Liver (tissue), 9 donors: Measurements from ENCODE around the gene SLIT3. TPM values are rescaled to one million over a fixed set of nuclear protein-coding genes. Genes with fewer than 3 reads are reported as not detected.

Experiments
- DNase-seq: peaks from one replicate; pipeline ENCODE4 v3.0.0-alpha.2; 2017; ENCODE audit warnings: low spot score
- H3K27ac ChIP-seq, 2 donors: one replicate each; pipeline ENCODE4 v1.7.0; 2013; ENCODE audit warnings: inconsistent platforms in 2 of 2, low read length in 2 of 2, control low read depth in 1 of 2, low read depth in 1 of 2, mild to moderate bottlenecking in 1 of 2
- H3K27me3 ChIP-seq, 4 donors: one replicate each; pipeline versions ENCODE4 v1.6.1 to v1.7.0; 2013; ENCODE audit warnings: low read length in 3 of 4, inconsistent platforms in 1 of 4, mild to moderate bottlenecking in 1 of 4, moderate library complexity in 1 of 4; ENCODE audit not compliant: control insufficient read depth in 4 of 4, insufficient read depth in 4 of 4
- H3K36me3 ChIP-seq, 4 donors: one replicate each; pipeline versions ENCODE4 v1.6.1 to v1.7.0; 2013; ENCODE audit warnings: low read length in 3 of 4, mild to moderate bottlenecking in 3 of 4, low read depth in 1 of 4, moderate library complexity in 1 of 4; ENCODE audit not compliant: control insufficient read depth in 4 of 4, insufficient read depth in 3 of 4
- H3K4me1 ChIP-seq, 4 donors: one replicate each; pipeline versions ENCODE4 v1.6.1 to v1.7.0; 2013; ENCODE audit warnings: low read length in 3 of 4, mild to moderate bottlenecking in 3 of 4, moderate library complexity in 1 of 4; ENCODE audit not compliant: control insufficient read depth in 4 of 4, insufficient read depth in 4 of 4
- H3K4me3 ChIP-seq, 3 donors: one replicate each; pipeline versions ENCODE4 v1.6.1 to v1.7.0; 2013; ENCODE audit warnings: low read length in 3 of 3, control low read depth in 1 of 3, low read depth in 1 of 3, mild to moderate bottlenecking in 1 of 3
- H3K9ac ChIP-seq, 2 donors: one replicate each; pipeline ENCODE4 v1.7.0; 2013; ENCODE audit warnings: low read length in 2 of 2, mild to moderate bottlenecking in 2 of 2, moderate library complexity in 2 of 2, control low read depth in 1 of 2, low read depth in 1 of 2
- H3K9me3 ChIP-seq, 4 donors: one replicate each; pipeline versions ENCODE4 v1.6.1 to v1.7.0; 2013; ENCODE audit warnings: low read length in 3 of 4; ENCODE audit not compliant: control insufficient read depth in 4 of 4
- EGR1 ChIP-seq, 2 donors: IDR thresholded peaks; 2 replicates each; pipeline ENCODE4 v1.6.1; 2016 to 2018; ENCODE audit warnings: antibody characterized with exemption in 2 of 2, low read depth in 2 of 2
- FOXA1 ChIP-seq: IDR thresholded peaks from 2 replicates; pipeline ENCODE4 v1.6.1; 2016; ENCODE audit warnings: antibody characterized with exemption
- FOXA2 ChIP-seq: IDR thresholded peaks from 2 replicates; pipeline ENCODE4 v1.6.1; 2016; ENCODE audit warnings: antibody characterized with exemption
- GABPA ChIP-seq, 2 donors: IDR thresholded peaks in 1 of 2; conservative IDR thresholded peaks in 1 of 2; 2 replicates each; pipeline ENCODE4 v1.6.1; 2016; ENCODE audit warnings: antibody characterized with exemption in 2 of 2, mild to moderate bottlenecking in 1 of 2, moderate library complexity in 1 of 2
- HNF4A ChIP-seq, 2 donors: conservative IDR thresholded peaks; 2 replicates each; pipeline ENCODE4 v1.6.1; 2016; ENCODE audit warnings: antibody characterized with exemption in 2 of 2, mild to moderate bottlenecking in 2 of 2
- JUND ChIP-seq, 2 donors: IDR thresholded peaks; 2 replicates each; pipeline ENCODE4 v1.6.1; 2016; ENCODE audit warnings: antibody characterized with exemption in 2 of 2
- NR2F2 ChIP-seq: IDR thresholded peaks from 2 replicates; pipeline ENCODE4 v1.6.1; 2016; ENCODE audit warnings: antibody characterized with exemption
- RAD21 ChIP-seq, 2 donors: IDR thresholded peaks; 2 replicates each; pipeline ENCODE4 v1.6.1; 2016; ENCODE audit warnings: antibody characterized with exemption in 2 of 2, mild to moderate bottlenecking in 2 of 2
- RXRA ChIP-seq, 2 donors: IDR thresholded peaks; 2 replicates each; pipeline ENCODE4 v1.6.1; 2017 to 2018; ENCODE audit warnings: antibody characterized with exemption in 2 of 2, mild to moderate bottlenecking in 1 of 2
- SP1 ChIP-seq: IDR thresholded peaks from 2 replicates; pipeline ENCODE4 v1.6.1; 2018; ENCODE audit warnings: antibody characterized with exemption, mild to moderate bottlenecking
- YY1 ChIP-seq: IDR thresholded peaks from 2 replicates; pipeline ENCODE4 v1.6.1; 2016; ENCODE audit warnings: antibody characterized with exemption, mild to moderate bottlenecking
- WGBS: extraction: QIAGEN DNeasy Blood & Tissue Kit; methylation state at CpG from one replicate; pipeline ENCODE4 v1.1.7; 2013; 5-methylcytosine and 5-hydroxymethylcytosine counted together
- polyA plus RNA-seq, 2 donors: library from polyadenylated mRNA; stranded (reverse) in 1 of 2; unstranded in 1 of 2; fragments of 200-250 nt in 1 of 2; fragments of >200 nt in 1 of 2; fragmentation: Nextera tagmentation in 1 of 2; extraction: Ambion mirVana in 1 of 2; gene quantifications; one replicate each; pipeline versions ENCODE4 v1.2.1 to v1.2.3, GENCODE V29; 2013 to 2015
- total RNA-seq, 2 donors: library from RNA; depleted of rRNA; stranded (reverse); fragments of >200 nt; gene quantifications; one replicate each; pipeline ENCODE4 v1.2.3, GENCODE V29; 2014
- TF ChIP-seq, protein P1 (sequence below): IDR thresholded peaks from 2 replicates; pipeline ENCODE4 v1.6.1; 2016; ENCODE audit warnings: antibody characterized with exemption, mild to moderate bottlenecking
- TF ChIP-seq, protein P2 (sequence below): IDR thresholded peaks from 2 replicates; pipeline ENCODE4 v1.6.1; 2016; ENCODE audit warnings: antibody characterized with exemption
- TF ChIP-seq, protein P3 (sequence below): IDR thresholded peaks from 2 replicates; pipeline ENCODE4 v1.6.1; 2016; ENCODE audit warnings: antibody characterized with exemption
- TF ChIP-seq, protein P4 (sequence below): IDR thresholded peaks from 2 replicates; pipeline ENCODE4 v1.6.1; 2016; ENCODE audit warnings: antibody characterized with exemption
- TF ChIP-seq, protein P5 (sequence below): fragments of 150-350 bp; IDR thresholded peaks from 2 replicates; pipeline ENCODE4 v1.5.1; 2017; ENCODE audit warnings: improper control_type of control experiment, low read depth, low read length; ENCODE audit not compliant: missing input control
- donor health status: healthy.
- donor health status: healthy.
- donor health status: healthy.
- donor health status: healthy.
- donor health status: healthy.

Gene SLIT3
- total and polyA plus RNA-seq, 4 donors: 0.61 to 1.3 (median 0.91) TPM

DNA sequence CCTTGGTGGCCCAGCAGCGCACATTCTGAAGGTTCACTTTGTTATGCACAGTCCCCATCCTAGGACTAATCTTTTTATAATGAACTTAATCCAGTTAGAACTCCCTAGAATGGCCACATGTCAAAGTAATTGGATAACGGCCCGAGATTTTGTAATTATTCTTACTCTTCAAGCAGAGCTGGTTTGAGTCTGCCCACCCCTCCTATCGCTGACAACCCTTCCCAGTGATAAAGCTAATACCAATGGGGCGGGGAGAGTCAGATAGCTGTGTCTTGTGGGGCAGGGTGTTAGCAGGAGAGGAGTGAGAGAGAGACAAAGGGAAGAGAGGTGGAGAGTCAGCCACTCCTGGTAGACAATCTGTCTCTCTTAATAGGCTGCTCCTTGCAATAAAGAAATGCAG, 356.9 kb downstream of the SLIT3 start:
- no peaks in the 10 kb centered on the region for H3K36me3 ChIP-seq
- 67% methylated on average over 5 of the region's 5 CpGs for WGBS
- H3K27me3 ChIP-seq: no peaks in the 10 kb centered on the region

DNA sequence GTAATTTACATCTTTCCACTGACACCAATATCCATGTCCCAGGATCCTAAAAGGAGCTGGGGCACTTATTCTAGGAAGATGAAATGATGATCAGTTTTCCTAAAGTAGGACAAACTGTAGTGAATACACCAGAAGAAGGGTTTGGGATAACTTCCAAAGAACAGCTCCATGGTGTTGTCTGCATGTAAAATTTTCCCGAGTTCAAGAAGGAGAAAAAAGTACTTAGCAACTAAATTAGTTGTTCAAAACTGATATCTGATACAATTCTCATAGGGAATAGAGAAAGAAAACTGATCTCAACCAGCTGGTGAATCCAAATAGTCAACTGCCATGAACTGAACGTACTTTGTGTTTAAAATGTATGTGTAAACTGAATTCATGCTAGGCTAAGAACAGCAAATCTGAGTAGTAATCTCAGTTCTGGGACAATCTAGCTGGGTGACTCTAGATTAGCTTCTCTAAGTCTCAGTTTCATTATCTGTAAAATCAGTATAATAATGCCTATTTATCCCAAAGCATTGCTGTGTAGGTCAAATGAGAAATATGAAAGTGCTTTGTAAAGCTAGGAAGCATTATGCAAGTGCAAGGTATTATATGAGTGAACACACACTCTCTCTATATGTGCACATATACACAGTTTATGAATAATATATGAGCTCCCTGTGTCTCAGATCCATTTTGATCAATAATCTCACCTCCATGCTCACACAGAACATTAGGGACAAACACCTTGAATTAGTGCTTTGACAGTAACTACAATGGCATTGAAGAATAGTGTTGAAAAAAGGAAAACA, 357.7 kb downstream of the SLIT3 start:
- H3K27ac ChIP-seq: no peak overlapping the region
- WGBS: 78% methylated on average over 2 of the region's 2 CpGs
- no peak overlapping the region for H3K4me3 ChIP-seq
- H3K4me1 ChIP-seq: no peaks in the 10 kb centered on the region
- no peaks in the 10 kb centered on the region for H3K9me3 ChIP-seq
- no peaks in the 10 kb centered on the region for H3K36me3 ChIP-seq
- TF ChIP-seq, protein P1, sequence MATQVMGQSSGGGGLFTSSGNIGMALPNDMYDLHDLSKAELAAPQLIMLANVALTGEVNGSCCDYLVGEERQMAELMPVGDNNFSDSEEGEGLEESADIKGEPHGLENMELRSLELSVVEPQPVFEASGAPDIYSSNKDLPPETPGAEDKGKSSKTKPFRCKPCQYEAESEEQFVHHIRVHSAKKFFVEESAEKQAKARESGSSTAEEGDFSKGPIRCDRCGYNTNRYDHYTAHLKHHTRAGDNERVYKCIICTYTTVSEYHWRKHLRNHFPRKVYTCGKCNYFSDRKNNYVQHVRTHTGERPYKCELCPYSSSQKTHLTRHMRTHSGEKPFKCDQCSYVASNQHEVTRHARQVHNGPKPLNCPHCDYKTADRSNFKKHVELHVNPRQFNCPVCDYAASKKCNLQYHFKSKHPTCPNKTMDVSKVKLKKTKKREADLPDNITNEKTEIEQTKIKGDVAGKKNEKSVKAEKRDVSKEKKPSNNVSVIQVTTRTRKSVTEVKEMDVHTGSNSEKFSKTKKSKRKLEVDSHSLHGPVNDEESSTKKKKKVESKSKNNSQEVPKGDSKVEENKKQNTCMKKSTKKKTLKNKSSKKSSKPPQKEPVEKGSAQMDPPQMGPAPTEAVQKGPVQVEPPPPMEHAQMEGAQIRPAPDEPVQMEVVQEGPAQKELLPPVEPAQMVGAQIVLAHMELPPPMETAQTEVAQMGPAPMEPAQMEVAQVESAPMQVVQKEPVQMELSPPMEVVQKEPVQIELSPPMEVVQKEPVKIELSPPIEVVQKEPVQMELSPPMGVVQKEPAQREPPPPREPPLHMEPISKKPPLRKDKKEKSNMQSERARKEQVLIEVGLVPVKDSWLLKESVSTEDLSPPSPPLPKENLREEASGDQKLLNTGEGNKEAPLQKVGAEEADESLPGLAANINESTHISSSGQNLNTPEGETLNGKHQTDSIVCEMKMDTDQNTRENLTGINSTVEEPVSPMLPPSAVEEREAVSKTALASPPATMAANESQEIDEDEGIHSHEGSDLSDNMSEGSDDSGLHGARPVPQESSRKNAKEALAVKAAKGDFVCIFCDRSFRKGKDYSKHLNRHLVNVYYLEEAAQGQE: no peak
- TF ChIP-seq SP1: no peak
- no peak for TF ChIP-seq RXRA (IDR thresholded peaks at IDR 0.05)
- TF ChIP-seq EGR1 (IDR thresholded peaks at IDR 0.05; ENCODE audit: low read depth in 2 of 2): no peak
- no peak for TF ChIP-seq FOXA1
- no peak for TF ChIP-seq FOXA2
- TF ChIP-seq, protein P2, sequence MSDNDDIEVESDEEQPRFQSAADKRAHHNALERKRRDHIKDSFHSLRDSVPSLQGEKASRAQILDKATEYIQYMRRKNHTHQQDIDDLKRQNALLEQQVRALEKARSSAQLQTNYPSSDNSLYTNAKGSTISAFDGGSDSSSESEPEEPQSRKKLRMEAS: no peak
- no peak for TF ChIP-seq GABPA (IDR thresholded peaks at IDR 0.05 in 1 of 2, conservative IDR thresholded peaks at IDR 0.05 in 1 of 2)
- no peak for TF ChIP-seq HNF4A (conservative IDR thresholded peaks at IDR 0.05)
- TF ChIP-seq, protein P3, sequence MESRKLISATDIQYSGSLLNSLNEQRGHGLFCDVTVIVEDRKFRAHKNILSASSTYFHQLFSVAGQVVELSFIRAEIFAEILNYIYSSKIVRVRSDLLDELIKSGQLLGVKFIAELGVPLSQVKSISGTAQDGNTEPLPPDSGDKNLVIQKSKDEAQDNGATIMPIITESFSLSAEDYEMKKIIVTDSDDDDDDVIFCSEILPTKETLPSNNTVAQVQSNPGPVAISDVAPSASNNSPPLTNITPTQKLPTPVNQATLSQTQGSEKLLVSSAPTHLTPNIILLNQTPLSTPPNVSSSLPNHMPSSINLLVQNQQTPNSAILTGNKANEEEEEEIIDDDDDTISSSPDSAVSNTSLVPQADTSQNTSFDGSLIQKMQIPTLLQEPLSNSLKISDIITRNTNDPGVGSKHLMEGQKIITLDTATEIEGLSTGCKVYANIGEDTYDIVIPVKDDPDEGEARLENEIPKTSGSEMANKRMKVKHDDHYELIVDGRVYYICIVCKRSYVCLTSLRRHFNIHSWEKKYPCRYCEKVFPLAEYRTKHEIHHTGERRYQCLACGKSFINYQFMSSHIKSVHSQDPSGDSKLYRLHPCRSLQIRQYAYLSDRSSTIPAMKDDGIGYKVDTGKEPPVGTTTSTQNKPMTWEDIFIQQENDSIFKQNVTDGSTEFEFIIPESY: no peak
- TF ChIP-seq NR2F2: no peak
- TF ChIP-seq, protein P4, sequence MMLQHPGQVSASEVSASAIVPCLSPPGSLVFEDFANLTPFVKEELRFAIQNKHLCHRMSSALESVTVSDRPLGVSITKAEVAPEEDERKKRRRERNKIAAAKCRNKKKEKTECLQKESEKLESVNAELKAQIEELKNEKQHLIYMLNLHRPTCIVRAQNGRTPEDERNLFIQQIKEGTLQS: no peak
- TF ChIP-seq JUND (IDR thresholded peaks at IDR 0.05): no peak
- no peak for TF ChIP-seq RAD21 (IDR thresholded peaks at IDR 0.05)
- TF ChIP-seq, protein P5, sequence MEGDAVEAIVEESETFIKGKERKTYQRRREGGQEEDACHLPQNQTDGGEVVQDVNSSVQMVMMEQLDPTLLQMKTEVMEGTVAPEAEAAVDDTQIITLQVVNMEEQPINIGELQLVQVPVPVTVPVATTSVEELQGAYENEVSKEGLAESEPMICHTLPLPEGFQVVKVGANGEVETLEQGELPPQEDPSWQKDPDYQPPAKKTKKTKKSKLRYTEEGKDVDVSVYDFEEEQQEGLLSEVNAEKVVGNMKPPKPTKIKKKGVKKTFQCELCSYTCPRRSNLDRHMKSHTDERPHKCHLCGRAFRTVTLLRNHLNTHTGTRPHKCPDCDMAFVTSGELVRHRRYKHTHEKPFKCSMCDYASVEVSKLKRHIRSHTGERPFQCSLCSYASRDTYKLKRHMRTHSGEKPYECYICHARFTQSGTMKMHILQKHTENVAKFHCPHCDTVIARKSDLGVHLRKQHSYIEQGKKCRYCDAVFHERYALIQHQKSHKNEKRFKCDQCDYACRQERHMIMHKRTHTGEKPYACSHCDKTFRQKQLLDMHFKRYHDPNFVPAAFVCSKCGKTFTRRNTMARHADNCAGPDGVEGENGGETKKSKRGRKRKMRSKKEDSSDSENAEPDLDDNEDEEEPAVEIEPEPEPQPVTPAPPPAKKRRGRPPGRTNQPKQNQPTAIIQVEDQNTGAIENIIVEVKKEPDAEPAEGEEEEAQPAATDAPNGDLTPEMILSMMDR: no peak
- TF ChIP-seq YY1: no peak
- no peaks in the 10 kb centered on the region for H3K27me3 ChIP-seq
- no peak overlapping the region for H3K9ac ChIP-seq
- DNase-seq: no peak

More for the DNA sequence above, 356.9 kb downstream of the SLIT3 start:
- Histone ChIP-seq H3K4me1 (no peaks in the 10 kb centered on the region), H3K9ac (no peak overlapping the region), H3K9me3 (no peaks in the 10 kb centered on the region), H3K4me3 (no peak overlapping the region), H3K27ac (no peak overlapping the region)
- DNase-seq: no peak
- TF ChIP-seq, protein P2: no peak
- TF ChIP-seq JUND (IDR thresholded peaks at IDR 0.05) (no peak), NR2F2 (no peak), FOXA2 (no peak)
